HuH-7 (cell line): ENCODE results near the gene PRR3.
"Not testable (repeated sequence)": the region's sequence is repeated elsewhere in the genome, so short reads cannot be mapped to it uniquely, and the experiment has no call there.

ENCODE experiments used
- DNase-seq: peaks from one replicate; pipeline ENCODE4 v3.0.0; 2011; ENCODE audit warnings: low spot score

The PRR3 gene, protein sequence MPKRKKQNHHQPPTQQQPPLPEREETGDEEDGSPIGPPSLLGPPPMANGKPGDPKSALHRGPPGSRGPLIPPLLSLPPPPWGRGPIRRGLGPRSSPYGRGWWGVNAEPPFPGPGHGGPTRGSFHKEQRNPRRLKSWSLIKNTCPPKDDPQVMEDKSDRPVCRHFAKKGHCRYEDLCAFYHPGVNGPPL

GRCh38 chr6:30556906-30557682 lies at the start of gene PRR3:
TSS of gene PRR3 (plus strand) at chr6:30557295. CDS start at chr6:30557345, 50 bp downstream.
- peak; percentile 71 for DNase-seq

- DNase-seq: no peak
These were observed 49.0 kb upstream of the PRR3 start for GRCh38 chr6:30507849-30508827.

DNA sequence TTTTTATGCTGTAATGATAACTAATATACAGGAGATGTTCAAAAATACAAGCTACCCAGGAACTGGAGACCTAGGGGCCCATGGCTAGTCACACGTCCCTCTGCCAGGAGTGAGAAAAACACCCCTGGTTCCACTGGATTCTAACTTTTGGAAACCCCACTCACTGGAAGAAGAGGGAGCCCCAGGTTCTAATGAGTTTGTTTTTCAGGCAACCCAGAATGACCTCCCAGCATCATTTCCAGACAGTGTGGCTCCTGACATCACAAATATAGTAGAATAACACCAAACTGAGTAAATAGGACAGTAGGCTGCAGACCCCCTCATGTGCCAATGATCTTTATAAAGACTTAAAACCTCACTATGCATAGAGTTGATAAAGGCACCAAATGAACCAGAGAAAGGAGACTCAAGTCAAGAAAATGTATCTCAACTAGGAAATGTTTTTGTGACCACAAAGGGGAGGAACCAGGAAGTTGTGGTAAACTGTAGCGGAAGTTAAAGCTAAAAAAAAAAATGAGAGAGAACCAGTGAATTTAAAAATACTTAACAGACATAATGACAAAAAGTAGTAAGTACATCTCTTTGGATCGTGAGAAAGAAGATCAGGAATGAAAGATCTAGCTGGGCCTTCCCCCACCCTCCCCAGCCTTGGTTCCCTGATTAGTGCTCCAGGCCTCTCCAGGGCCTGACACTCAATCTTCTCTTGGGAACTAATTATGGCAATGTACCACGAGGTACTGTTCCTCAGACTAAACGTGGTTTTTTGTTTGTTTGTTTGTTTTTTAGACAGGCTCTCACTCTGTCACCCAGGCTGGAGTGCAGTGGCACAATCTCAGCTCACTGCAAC lies 48.0 kb upstream of the PRR3 start:
- DNase-seq: no peak

- DNase-seq: no peak
These were observed 46.5 kb upstream of the PRR3 start for GRCh38 chr6:30510419-30511168.

DNA sequence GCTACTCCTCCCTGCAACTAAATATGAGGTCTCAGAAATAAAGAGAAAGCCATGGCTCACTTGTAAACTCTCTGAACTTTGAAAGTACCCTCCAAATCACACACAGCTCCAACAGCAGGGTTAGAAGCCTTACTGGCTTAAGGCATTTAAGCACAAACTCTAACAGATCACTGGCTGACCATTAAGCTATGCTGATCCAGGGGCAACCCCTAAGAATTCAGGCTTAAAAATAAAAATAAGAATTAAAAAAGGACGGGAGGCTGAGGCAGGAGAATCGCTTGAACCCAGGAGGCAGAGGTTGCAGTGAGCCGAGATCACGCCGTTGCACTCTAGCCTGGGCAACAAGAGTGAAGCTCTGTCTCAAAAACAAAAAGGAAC lies 45.9 kb upstream of the PRR3 start:
- DNase-seq: no peak

- DNase-seq: no peak
These were observed 43.6 kb upstream of the PRR3 start for GRCh38 chr6:30513451-30513850.

- DNase-seq: no peak
These were observed 42.0 kb upstream of the PRR3 start for GRCh38 chr6:30515106-30515505.

- DNase-seq: peak; percentile 85
These were observed 40.9 kb upstream of the PRR3 start for GRCh38 chr6:30515944-30516753.

DNA sequence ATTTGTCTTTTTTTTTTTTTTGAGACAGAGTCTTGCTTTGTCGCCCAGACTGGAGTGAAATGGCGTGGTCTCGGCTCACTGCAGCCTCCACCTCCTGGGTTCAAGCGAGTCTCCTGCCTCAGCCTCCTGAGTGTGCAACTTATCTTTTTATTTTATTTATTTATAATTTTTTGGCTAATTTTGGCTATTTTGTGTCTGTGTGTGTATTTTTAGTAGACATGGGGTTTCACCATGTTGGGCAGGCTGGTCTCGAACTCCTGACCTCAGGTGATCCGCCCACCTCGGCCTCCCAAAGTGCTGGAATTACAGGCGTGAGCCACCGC lies 40.4 kb upstream of the PRR3 start:
- not testable (repeated sequence) for DNase-seq

DNA sequence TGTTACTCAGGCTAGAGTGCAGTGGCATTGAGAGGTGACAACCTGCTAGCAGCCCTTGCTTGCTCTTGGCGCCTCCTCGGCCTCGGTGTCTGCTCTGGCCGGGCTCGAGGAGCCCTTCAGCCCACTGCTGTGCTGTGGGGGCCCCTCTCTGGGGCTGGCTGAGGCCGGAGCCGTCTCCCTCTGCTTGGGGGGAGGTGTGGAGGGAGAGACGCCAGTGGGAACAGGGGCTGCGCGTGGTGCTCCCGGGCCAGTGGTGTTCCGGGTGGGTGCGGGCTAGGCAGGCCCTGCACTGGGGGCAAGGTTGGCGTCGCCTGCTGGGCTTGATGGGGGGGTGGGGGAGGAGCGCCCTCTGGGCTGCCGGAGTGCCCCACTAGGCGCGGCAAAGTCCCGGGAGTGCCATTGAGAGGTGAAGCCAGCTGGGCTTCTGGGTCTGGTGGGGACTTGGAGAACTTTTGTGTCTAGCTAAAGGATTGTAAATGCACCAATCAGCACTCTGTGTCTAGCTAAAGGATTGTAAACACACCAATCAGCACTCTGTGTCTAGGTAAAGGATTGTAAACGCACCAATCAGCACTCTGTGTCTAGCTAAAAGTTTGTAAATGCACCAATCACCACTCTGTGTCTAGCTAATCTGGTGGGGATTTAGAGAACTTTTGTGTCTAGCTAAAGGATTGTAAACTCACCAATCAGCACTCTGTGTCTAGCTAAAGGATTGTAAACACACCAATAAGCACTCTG lies 39.2 kb upstream of the PRR3 start:
- DNase-seq: not testable (repeated sequence)

DNA sequence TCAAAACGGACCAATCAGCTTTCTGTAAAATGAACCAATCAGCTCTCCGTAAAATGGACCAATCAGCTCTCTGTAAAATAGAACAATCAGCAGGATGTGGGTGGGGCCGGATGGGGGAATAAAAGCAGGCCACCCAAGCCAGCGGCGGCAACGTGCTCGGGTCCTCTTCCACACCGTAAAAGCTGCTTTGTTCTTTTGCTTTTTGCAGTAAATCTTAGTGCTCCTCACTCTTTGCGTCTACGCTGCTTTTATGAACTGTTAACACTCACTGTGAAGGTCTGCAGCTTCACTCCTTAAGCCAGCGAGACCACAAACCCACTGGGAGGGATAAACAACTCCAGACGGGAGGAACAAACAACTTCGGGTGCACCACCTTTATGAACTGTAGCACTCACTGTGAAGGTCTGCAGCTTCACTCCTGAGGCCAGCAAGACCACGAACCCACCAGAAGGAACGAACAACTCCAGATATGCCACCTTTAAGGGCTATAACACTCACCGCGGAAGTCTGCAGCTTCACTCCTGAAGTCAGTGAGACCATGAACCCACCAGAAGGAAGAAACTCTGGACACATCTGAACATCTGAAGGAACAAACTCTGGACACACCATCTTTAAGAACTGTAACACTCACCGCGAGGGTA lies 38.5 kb upstream of the PRR3 start:
- not testable (repeated sequence) for DNase-seq

DNA sequence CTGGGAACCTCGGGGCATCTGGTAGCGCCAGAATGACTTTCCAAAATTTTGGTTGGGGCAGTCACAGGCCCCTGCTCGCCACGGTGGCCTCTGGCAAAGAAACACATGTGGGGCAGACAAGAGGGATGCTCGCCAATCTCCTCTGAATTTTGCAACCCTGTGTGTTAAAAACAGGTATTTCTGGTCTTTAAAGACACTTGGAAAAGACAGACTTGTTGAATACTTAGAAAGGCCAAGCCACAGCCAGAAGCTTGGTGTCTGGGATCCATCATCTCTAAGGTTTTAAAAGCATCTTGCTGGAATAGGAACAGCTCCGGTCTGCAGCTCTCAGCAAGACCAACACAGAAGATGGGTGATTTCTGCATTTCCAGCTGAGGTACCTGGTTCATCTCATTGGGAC lies 36.6 kb upstream of the PRR3 start:
- DNase-seq: no peak

- DNase-seq: not testable (repeated sequence)
These were observed 36.0 kb upstream of the PRR3 start for GRCh38 chr6:30521082-30521481.

DNA sequence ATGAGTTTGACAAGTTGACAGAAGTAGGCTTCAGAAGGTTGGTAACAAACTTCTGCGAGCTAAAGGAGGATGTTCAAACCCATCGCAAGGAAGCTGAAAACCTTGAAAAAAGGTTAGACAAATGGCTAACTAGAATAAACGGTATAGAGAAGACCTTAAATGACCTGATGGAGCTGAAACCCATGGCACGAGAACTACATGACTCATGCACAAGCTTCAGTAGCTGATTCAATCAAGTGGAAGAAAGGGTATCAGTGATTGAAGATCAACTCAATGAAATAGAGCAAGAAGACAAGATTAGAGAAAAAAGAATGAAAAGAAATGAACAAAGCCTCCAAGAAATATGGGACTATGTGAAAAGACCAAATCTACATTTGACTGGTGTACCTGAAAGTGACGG lies 35.1 kb upstream of the PRR3 start:
- DNase-seq: not testable (repeated sequence)

GRCh38 chr6:30526444-30526843 lies 30.7 kb upstream of the PRR3 start:
- not testable (repeated sequence) for DNase-seq

GRCh38 chr6:30529349-30529875 lies 27.7 kb upstream of the PRR3 start:
- not testable (repeated sequence) for DNase-seq

GRCh38 chr6:30530014-30530413 lies 27.1 kb upstream of the PRR3 start:
- DNase-seq: no peak

DNA sequence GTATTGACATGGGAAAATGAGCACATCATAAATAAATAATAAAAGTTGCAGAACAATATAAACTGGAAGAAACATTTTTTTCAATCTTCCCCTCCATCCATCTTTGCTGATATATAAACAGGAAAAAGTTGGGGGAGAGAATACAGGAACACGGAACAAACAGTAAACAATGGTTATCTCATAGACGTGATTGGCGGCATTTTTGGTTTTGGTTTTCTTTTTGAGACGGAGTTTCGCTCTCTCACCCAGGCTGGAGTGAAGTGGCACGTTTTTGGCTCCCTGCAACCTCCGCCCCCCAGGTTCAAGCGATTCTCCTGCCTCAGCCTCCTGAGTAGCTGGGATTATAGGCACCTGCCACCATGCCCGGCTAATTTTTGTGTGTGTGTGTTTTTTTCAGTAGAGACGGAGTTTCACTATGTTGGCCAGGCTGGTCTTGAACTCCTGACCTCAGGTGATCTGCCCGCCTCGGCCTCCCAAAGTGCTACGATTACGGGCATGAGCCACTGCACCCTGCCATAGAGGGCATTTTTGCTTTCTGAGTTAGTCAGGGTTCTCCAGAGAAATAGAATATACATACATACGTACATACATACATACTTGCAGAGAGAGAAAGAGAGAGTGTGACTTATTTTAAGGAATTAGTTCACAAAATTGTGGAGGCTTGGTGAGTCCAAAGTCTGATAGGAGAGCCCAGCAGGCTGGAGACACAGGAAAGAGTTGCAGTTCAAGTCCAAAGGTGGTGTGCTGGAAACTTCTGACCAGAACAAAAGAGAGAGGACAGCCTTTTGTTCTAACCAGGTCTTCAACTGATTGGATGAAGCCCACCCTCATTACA lies 23.4 kb upstream of the PRR3 start:
- DNase-seq: no peak
